ENCODE data around the gene ULK1. TPM values are rescaled to one million over a fixed set of nuclear protein-coding genes. Genes with fewer than 3 reads are reported as not detected.
A peak's percentile ranks its signal among the peaks of the same experiment; 100 is the strongest.

ULK1 gene
- total and polyA plus RNA-seq, 2 of the 13 experiments (the other 11 are each of a cell fraction or from before 2014, with no cell fraction given), result 2.8 to 10.1 TPM

DNA sequence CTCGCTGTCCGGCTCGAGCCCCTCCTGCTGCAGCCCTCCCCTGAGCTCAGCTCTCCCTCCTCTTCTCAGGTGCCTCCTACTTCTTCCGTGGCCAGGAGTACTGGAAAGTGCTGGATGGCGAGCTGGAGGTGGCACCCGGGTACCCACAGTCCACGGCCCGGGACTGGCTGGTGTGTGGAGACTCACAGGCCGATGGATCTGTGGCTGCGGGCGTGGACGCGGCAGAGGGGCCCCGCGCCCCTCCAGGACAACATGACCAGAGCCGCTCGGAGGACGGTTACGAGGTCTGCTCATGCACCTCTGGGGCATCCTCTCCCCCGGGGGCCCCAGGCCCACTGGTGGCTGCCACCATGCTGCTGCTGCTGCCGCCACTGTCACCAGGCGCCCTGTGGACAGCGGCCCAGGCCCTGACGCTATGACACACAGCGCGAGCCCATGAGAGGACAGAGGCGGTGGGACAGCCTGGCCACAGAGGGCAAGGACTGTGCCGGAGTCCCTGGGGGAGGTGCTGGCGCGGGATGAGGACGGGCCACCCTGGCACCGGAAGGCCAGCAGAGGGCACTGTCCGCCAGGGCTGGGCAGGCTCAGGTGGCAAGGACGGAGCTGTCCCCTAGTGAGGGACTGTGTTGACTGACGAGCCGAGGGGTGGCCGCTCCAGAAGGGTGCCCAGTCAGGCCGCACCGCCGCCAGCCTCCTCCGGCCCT is 43.4 kb upstream of the ULK1 start (continued):
- TF ChIP-seq, protein P1, sequence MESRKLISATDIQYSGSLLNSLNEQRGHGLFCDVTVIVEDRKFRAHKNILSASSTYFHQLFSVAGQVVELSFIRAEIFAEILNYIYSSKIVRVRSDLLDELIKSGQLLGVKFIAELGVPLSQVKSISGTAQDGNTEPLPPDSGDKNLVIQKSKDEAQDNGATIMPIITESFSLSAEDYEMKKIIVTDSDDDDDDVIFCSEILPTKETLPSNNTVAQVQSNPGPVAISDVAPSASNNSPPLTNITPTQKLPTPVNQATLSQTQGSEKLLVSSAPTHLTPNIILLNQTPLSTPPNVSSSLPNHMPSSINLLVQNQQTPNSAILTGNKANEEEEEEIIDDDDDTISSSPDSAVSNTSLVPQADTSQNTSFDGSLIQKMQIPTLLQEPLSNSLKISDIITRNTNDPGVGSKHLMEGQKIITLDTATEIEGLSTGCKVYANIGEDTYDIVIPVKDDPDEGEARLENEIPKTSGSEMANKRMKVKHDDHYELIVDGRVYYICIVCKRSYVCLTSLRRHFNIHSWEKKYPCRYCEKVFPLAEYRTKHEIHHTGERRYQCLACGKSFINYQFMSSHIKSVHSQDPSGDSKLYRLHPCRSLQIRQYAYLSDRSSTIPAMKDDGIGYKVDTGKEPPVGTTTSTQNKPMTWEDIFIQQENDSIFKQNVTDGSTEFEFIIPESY (CRISPR knock-in tag; IDR thresholded peaks at IDR 0.05), result peak; percentile 73
- 0 out of 2 replicates have a peak, but pooled peaks have one; percentile 19 for TF ChIP-seq REL (CRISPR knock-in tag; conservative IDR thresholded peaks at IDR 0.05)
- TF ChIP-seq SMC3 (IDR thresholded peaks at IDR 0.05; ENCODE audit: low read length), result peak; percentile 33; the same call in 1 of the 2 replicates
- no peak for TF ChIP-seq ZNF180 (CRISPR knock-in tag; IDR thresholded peaks at IDR 0.05; ENCODE audit: borderline replicate concordance, low read depth)
- TF ChIP-seq KDM3A (CRISPR knock-in tag; IDR thresholded peaks at IDR 0.05; ENCODE audit: low read depth), result peak; percentile 63; the same call in 1 of the 2 replicates
- TF ChIP-seq SNAI1 (CRISPR knock-in tag; IDR thresholded peaks at IDR 0.05; ENCODE audit: borderline replicate concordance), result no peak
- TF ChIP-seq SOX6 (IDR thresholded peaks at IDR 0.05), result no peak
- peak; percentile 34; the same call in 1 of the 2 replicates for TF ChIP-seq SOX6 (CRISPR knock-in tag; IDR thresholded peaks at IDR 0.05)
- TF ChIP-seq GABPA (IDR thresholded peaks at IDR 0.05; ENCODE audit: low read depth, low read length), result no peak
- no peak for TF ChIP-seq GABPA (CRISPR knock-in tag; IDR thresholded peaks at IDR 0.05; ENCODE audit: low read depth)
- TF ChIP-seq ONECUT2 (CRISPR knock-in tag; IDR thresholded peaks at IDR 0.05), result no peak
- peak; percentile 42; the same call in 1 of the 2 replicates for TF ChIP-seq ZNF263 (CRISPR knock-in tag; IDR thresholded peaks at IDR 0.05)

Data from HepG2 (cell line).